Tibial artery (tissue), 4 donors: Measurements from ENCODE around the gene MELTF.

Experiments
- DNase-seq, 2 donors: peaks; one replicate each; pipeline ENCODE4 v3.0.0-alpha.2; 2019
- H3K27ac ChIP-seq, 2 donors: fragments of 200-600 bp; sonication (generic) in 1 of 2; 1 replicate in 1 of 2; 2 replicates in 1 of 2; pipeline ENCODE4 v1.5.1; 2018 to 2019; ENCODE audit warnings: mild to moderate bottlenecking in 1 of 2
- H3K27me3 ChIP-seq, 2 donors: fragments of 200-600 bp; sonication (generic) in 1 of 2; one replicate each; pipeline versions ENCODE4 v1.5.1 to v1.6.0; 2016 to 2019
- H3K36me3 ChIP-seq, 3 donors: fragments of 200-600 bp; sonication (generic) in 2 of 3; one replicate each; pipeline ENCODE4 v1.5.1; 2016 to 2019; ENCODE audit warnings: mild to moderate bottlenecking in 2 of 3
- H3K4me1 ChIP-seq, 4 donors: fragments of 200-600 bp; sonication (generic) in 2 of 4; 1 replicate in 3 of 4; 2 replicates in 1 of 4; pipeline ENCODE4 v1.5.1; 2016 to 2019
- H3K4me3 ChIP-seq, 2 donors: fragments of 200-600 bp; sonication (generic) in 1 of 2; 1 replicate in 1 of 2; 2 replicates in 1 of 2; pipeline ENCODE4 v1.5.1; 2018 to 2019; ENCODE audit warnings: mild to moderate bottlenecking in 2 of 2
- H3K9me3 ChIP-seq, 3 donors: fragments of 200-600 bp; sonication (generic) in 1 of 3; one replicate each; pipeline ENCODE4 v1.5.1; 2016 to 2019
- CTCF ChIP-seq, 2 experiments: fragments of 200-600 bp in 1 of 2; fragments of 450-650 bp in 1 of 2; IDR thresholded peaks; one replicate each; pipeline ENCODE4 v1.5.1; 2017 to 2019; ENCODE audit warnings: antibody characterized with exemption in 2 of 2, mild to moderate bottlenecking in 1 of 2, moderate library complexity in 1 of 2
- intact Hi-C: fragments of 100-400 bp; cut with DNase I; formaldehyde crosslinking; loops from one replicate; pipeline ENCODE4 v1.15.0; 2023; ENCODE audit warnings: low total_unique reads

The MELTF gene

DNA sequence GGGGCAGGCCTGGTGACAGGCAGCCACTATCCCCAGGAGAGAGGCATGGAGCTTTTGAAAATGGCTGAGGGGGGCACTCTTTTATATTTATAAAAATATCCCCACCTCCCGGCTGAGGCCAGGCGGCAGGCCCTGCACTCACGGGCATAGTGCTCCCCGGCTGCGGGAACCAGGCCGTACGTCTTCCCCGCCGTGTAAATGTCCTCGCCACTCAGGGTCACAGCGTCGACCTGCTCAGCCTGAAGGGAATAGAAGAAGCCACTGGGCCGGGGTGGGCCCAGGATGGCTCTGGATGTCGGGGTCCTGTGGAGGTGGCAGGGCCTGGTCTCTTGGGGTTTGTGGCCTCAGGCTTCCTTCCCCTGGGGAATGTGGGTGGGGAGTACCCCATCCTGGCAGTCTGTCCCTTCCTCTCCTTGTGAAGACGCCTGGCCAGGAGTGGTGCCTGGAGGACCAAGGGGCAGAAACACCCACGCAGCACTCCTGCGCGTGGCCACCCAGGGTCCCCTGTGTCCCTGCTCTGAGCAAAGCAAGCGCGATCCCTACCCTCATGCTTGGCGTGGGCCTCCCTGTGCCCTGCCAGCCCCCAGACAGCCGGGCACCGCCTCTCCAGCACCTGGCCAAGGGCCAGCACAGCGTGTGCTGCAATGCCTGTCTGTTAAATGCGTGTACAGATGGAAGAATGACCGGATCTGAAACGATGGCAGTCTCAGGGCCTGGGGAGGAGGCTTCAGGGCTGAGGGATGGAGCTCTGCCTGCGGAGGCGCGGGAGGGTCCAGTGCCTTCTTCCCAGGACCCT lies 18.9 kb downstream of the MELTF start:
- Histone ChIP-seq H3K9me3 (no peaks in the 10 kb centered on the region), H3K4me3 (no peak overlapping the region), H3K36me3 (no peaks in the 10 kb centered on the region), H3K4me1 (no peaks in the 10 kb centered on the region), H3K27ac (no peak overlapping the region), H3K27me3 (peaks cover 0 to 36% of the 10 kb centered on the region in 2 donors)
- DNase-seq, result no peak
- TF ChIP-seq CTCF (IDR thresholded peaks at IDR 0.05), result no peak
- intact Hi-C loops, result no loop called here

DNA sequence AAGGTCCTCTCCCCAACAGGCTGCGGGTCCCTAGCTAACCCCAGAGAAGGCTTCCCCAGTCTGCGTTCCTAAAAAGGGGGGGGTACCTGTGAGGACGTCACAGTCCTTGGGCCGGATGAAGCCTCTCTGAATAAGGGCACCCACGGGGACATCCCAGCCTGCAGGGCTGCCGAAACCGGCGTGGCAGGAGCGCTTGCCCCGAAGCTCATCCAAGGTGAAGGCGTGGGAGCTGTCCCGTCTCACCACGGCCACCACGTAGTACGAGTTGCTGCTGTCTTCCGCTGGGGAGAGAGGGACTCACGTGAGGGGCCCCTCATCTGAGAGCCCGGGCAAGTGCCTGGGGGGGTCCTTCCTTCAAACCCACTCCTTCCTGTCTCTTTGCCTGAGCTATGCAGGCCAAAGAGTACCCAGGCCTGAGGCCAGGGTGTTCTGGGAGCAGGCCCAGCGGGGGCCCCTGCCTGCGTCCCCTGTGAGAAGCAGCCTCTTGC lies 20.0 kb downstream of the MELTF start:
- Histone ChIP-seq H3K27ac (no peak overlapping the region), H3K36me3 (no peaks in the 10 kb centered on the region), H3K4me1 (no peaks in the 10 kb centered on the region), H3K4me3 (no peak overlapping the region), H3K27me3 (peaks cover 0 to 32% of the 10 kb centered on the region in 2 donors), H3K9me3 (no peaks in the 10 kb centered on the region)
- intact Hi-C loops, result loop anchor here (2.0 kb wide), 1 partner anchor 17 kb away; no protein-coding TSS in a partner anchor
- no peak for TF ChIP-seq CTCF (IDR thresholded peaks at IDR 0.05)
- no peak for DNase-seq

GRCh38 chr3:197008436-197009209 lies 21.0 kb downstream of the MELTF start:
- Histone ChIP-seq H3K27ac (no peak overlapping the region), H3K4me3 (no peak overlapping the region), H3K27me3 (peaks cover 0 to 32% of the 10 kb centered on the region in 2 donors), H3K4me1 (peaks cover 0 to 9% (median 5%) of the 10 kb centered on the region in 4 donors), H3K9me3 (no peaks in the 10 kb centered on the region), H3K36me3 (no peaks in the 10 kb centered on the region)
- intact Hi-C loops, result loop anchor here (2.0 kb wide), 1 partner anchor 16 kb away; no protein-coding TSS in a partner anchor
- DNase-seq, result no peak
- TF ChIP-seq CTCF (IDR thresholded peaks at IDR 0.05), result no peak

DNA sequence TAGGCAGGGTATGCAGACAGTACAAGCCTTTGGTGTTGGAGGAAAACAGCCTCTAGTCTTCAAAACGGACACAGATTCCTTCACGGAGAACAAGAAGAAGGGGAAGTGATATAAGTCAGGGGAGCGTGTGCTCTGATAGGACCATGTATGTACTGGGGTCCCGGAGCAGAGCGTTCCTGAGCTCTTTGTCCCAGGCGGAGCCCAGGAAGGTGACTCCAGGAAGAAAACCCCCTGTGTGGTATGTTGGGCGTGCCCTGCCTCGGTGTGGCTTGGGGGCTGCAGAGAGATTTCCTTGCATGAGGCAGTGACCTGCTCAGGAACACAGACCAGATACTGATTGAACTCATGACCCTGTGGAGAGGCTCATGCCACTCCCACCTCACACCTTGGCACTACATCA lies 21.7 kb downstream of the MELTF start:
- Histone ChIP-seq H3K36me3 (no peaks in the 10 kb centered on the region), H3K4me1 (peaks cover 0 to 11% (median 8%) of the 10 kb centered on the region in 4 donors), H3K27me3 (peaks cover 0 to 32% of the 10 kb centered on the region in 2 donors), H3K9me3 (no peaks in the 10 kb centered on the region), H3K27ac (no peak overlapping the region), H3K4me3 (no peak overlapping the region)
- TF ChIP-seq CTCF (IDR thresholded peaks at IDR 0.05), result no peak
- intact Hi-C loops, result loop anchor here (2.0 kb wide), 1 partner anchor 15 kb away; no protein-coding TSS in a partner anchor
- peak in 1 of 2 donors; percentile 20 for DNase-seq

- DNase-seq, result no peak
- Histone ChIP-seq H3K9me3 (no peaks in the 10 kb centered on the region), H3K27ac (no peak overlapping the region), H3K36me3 (no peaks in the 10 kb centered on the region), H3K27me3 (peaks cover 0 to 32% of the 10 kb centered on the region in 2 donors), H3K4me3 (no peak overlapping the region), H3K4me1 (peaks cover 0 to 13% (median 8%) of the 10 kb centered on the region in 4 donors)
- TF ChIP-seq CTCF (IDR thresholded peaks at IDR 0.05), result no peak
- intact Hi-C loops, result no loop called here
Observed at GRCh38 chr3:197007296-197007940, 22.2 kb downstream of the MELTF start.
